HCT116 (cell line): Measurements from ENCODE around the gene GDI1. TPM values are rescaled to one million over a fixed set of nuclear protein-coding genes. Genes with fewer than 3 reads are reported as not detected.

Source experiments
- ATAC-seq: fragments of 200-7000 bp; cut with Tn5 transposase; 2 replicates; pipeline ENCODE4 v1.9.1; 2020; ENCODE audit warnings: mild to moderate bottlenecking, moderate library complexity
- BruUV-seq: library from RNA; stranded (reverse); fragments of 400-500 nt; replicated peaks from 2 replicates; lab custom pipeline; 2021; lab: Mats Ljungman, UMichigan
- CTCF ChIA-PET: fragments of 300-600 bp; sonication (Branson Sonifier 250); formaldehyde crosslinking; loops from one replicate; lab custom pipeline; 2021; ENCODE audit warnings: antibody characterized with exemption; lab: Charles Lee
- POLR2A ChIA-PET: fragments of 300-600, 350-600 bp; sonication (Branson Sonifier 250); formaldehyde crosslinking; loops from one replicate; lab custom pipeline; 2021; ENCODE audit warnings: antibody characterized with exemption; lab: Charles Lee
- RAD21 ChIA-PET, 2 experiments: fragments of 300-600 bp; sonication (Branson Sonifier 250); formaldehyde crosslinking; loops; one replicate each; lab custom pipeline; 2023; ENCODE audit warnings: low total read pairs in 2 of 2; ENCODE audit not compliant: uncharacterized antibody in 2 of 2, unreplicated experiment in 2 of 2, low non-redundant PET in 1 of 2; lab: Charles Lee
- DNase-seq: peaks from one replicate; pipeline ENCODE4 v3.0.0-alpha.2; 2010; ENCODE audit warnings: low read depth, low spot score
- H2AFZ ChIP-seq: fragments of 200-600 bp; shearing (Covaris generic), sonication (generic); 2 replicates; pipeline ENCODE4 v1.6.1; 2017; ENCODE audit warnings: low read depth, mixed run types, mixed read lengths, antibody characterized with exemption, low read length; ENCODE audit not compliant: poor library complexity, severe bottlenecking
- H3K27ac ChIP-seq: 2 replicates; pipeline ENCODE4 v1.5.1; 2012; ENCODE audit warnings: low read depth, low read length
- H3K27me3 ChIP-seq: fragments of 200-600 bp; sonication (generic); 2 replicates; pipeline ENCODE4 v1.6.1; 2016; ENCODE audit warnings: mixed run types, low read length, mixed read lengths; ENCODE audit not compliant: insufficient read depth
- H3K36me3 ChIP-seq, 2 experiments: fragments of 200-500 bp in 1 of 2; fragments of 200-600 bp in 1 of 2; sonication (Bioruptor generic) in 1 of 2; sonication (generic) in 1 of 2; 2 replicates each; pipeline versions ENCODE4 v1.5.1 to v1.6.1; 2014 to 2016; ENCODE audit warnings: low read length in 2 of 2, inconsistent platforms in 1 of 2, mixed read lengths in 1 of 2, mixed run types in 1 of 2; ENCODE audit not compliant: insufficient read depth in 2 of 2, control insufficient read depth in 1 of 2
- H3K4me1 ChIP-seq, 2 experiments: fragments of 200-600 bp in 1 of 2; sonication (generic) in 1 of 2; 2 replicates each; pipeline versions ENCODE4 v1.5.1 to v1.6.1; 2012 to 2017; ENCODE audit warnings: low read length in 2 of 2, inconsistent platforms in 1 of 2, mild to moderate bottlenecking in 1 of 2, mixed read lengths in 1 of 2, mixed run types in 1 of 2, moderate library complexity in 1 of 2; ENCODE audit not compliant: insufficient read depth in 2 of 2, control insufficient read depth in 1 of 2
- H3K4me2 ChIP-seq: fragments of 200-600 bp; sonication (generic); 2 replicates; pipeline ENCODE4 v1.6.1; 2017; ENCODE audit warnings: mixed run types, low read length, mixed read lengths
- H3K4me3 ChIP-seq, 2 experiments: fragments of 200-600 bp in 1 of 2; sonication (generic) in 1 of 2; replicated peaks in 1 of 2; 2 replicates each; pipeline ENCODE4 v1.5.1; 2011 to 2016; ENCODE audit warnings: low read length in 2 of 2, control low read depth in 1 of 2, low read depth in 1 of 2, mild to moderate bottlenecking in 1 of 2, mixed read lengths in 1 of 2, mixed run types in 1 of 2
- H3K79me2 ChIP-seq: fragments of 200-600 bp; sonication (generic); 2 replicates; pipeline ENCODE4 v1.6.1; 2017; ENCODE audit warnings: mild to moderate bottlenecking, mixed run types, low read length, moderate library complexity, mixed read lengths; ENCODE audit not compliant: insufficient read depth
- H3K9ac ChIP-seq: fragments of 200-600 bp; sonication (generic); 2 replicates; pipeline ENCODE4 v1.6.1; 2016; ENCODE audit warnings: low read length, mixed read lengths
- H3K9me2 ChIP-seq: fragments of 200-600 bp; sonication (generic), shearing (Covaris generic); 2 replicates; pipeline ENCODE4 v1.6.1; 2017; ENCODE audit warnings: mixed run types, mild to moderate bottlenecking, moderate library complexity; ENCODE audit not compliant: insufficient read depth
- H3K9me3 ChIP-seq, 2 experiments: fragments of 200-500 bp in 1 of 2; fragments of 200-600 bp in 1 of 2; sonication (Bioruptor generic) in 1 of 2; sonication (generic) in 1 of 2; 2 replicates each; pipeline ENCODE4 v1.6.1; 2014 to 2017; ENCODE audit warnings: low read length in 2 of 2, mixed read lengths in 2 of 2, inconsistent platforms in 1 of 2, low read depth in 1 of 2, mild to moderate bottlenecking in 1 of 2, mixed run types in 1 of 2, moderate library complexity in 1 of 2; ENCODE audit not compliant: control insufficient read depth in 1 of 2, insufficient read depth in 1 of 2
- H4K20me1 ChIP-seq: fragments of 200-600 bp; sonication (generic), shearing (Covaris generic); 2 replicates; pipeline ENCODE4 v1.6.1; 2017; ENCODE audit warnings: mixed run types, mild to moderate bottlenecking, moderate library complexity; ENCODE audit not compliant: insufficient read depth
- CBX3 ChIP-seq: IDR thresholded peaks from 2 replicates; pipeline ENCODE4 v1.6.1; 2012; ENCODE audit warnings: low read depth
- CEBPB ChIP-seq: IDR thresholded peaks from 2 replicates; pipeline ENCODE4 v1.6.1; 2012; ENCODE audit warnings: low read depth
- ELF1 ChIP-seq: IDR thresholded peaks from 2 replicates; pipeline ENCODE4 v1.6.1; 2012; ENCODE audit warnings: low read depth, borderline replicate concordance
- EZH2 ChIP-seq: fragments of 200-600 bp; sonication (generic); IDR thresholded peaks from 2 replicates; pipeline ENCODE4 v1.6.1; 2017; ENCODE audit warnings: antibody characterized with exemption, mixed run types
- JUND ChIP-seq: IDR thresholded peaks from 2 replicates; pipeline ENCODE4 v1.6.1; 2012
- POLR2A ChIP-seq: IDR thresholded peaks from 2 replicates; pipeline ENCODE4 v1.7.0; 2011; ENCODE audit warnings: borderline replicate concordance; ENCODE audit not compliant: insufficient read depth, insufficient read length; ENCODE audit errors: extremely low read depth
- POLR2AphosphoS5 ChIP-seq: IDR thresholded peaks from 2 replicates; pipeline ENCODE4 v1.6.1; 2011; ENCODE audit warnings: mild to moderate bottlenecking, low read depth, low read length, moderate library complexity
- SIN3A ChIP-seq: IDR thresholded peaks from 2 replicates; pipeline ENCODE4 v1.6.1; 2012; ENCODE audit warnings: low read depth
- SP1 ChIP-seq: IDR thresholded peaks from 2 replicates; pipeline ENCODE4 v1.6.1; 2012; ENCODE audit warnings: low read depth
- SRF ChIP-seq: IDR thresholded peaks from 2 replicates; pipeline ENCODE4 v1.6.1; 2012; ENCODE audit warnings: low read depth
- TCF7L2 ChIP-seq: IDR thresholded peaks from 2 replicates; pipeline ENCODE4 v1.7.0; 2011; ENCODE audit warnings: borderline replicate concordance, inconsistent platforms; ENCODE audit not compliant: insufficient read depth, insufficient read length; ENCODE audit errors: extremely low read depth
- YY1 ChIP-seq: IDR thresholded peaks from 2 replicates; pipeline ENCODE4 v1.6.1; 2011; ENCODE audit warnings: low read length, low read depth, moderate library complexity, mild to moderate bottlenecking; ENCODE audit not compliant: insufficient replicate concordance; ENCODE audit errors: extremely low read depth
- ZNF274 ChIP-seq: fragments of 200-500 bp; sonication (Bioruptor generic); IDR thresholded peaks from 2 replicates; pipeline ENCODE4 v1.6.1; 2014; ENCODE audit warnings: mild to moderate bottlenecking, low read depth, low read length, inconsistent platforms
- intact Hi-C: fragments of 100-400 bp; cut with micrococcal nuclease; formaldehyde crosslinking; loops from 2 replicates; pipeline ENCODE4 v1.10.0; 2022
- total RNA-seq: library from RNA; stranded (reverse); gene quantifications from one replicate; pipeline ENCODE4 v1.2.1, GENCODE V29; 2021; ENCODE audit not compliant: unreplicated experiment
- TF ChIP-seq, protein P1 (sequence below): IDR thresholded peaks from 2 replicates; pipeline ENCODE4 v1.6.1; 2012
- TF ChIP-seq, protein P2 (sequence below), 3 experiments: fragments of 200-600 bp in 1 of 3; sonication (generic) in 1 of 3; IDR thresholded peaks in 2 of 3; conservative IDR thresholded peaks in 1 of 3; 2 replicates each; pipeline ENCODE4 v1.5.1; 2012 to 2017; ENCODE audit warnings: low read depth in 2 of 3, low read length in 2 of 3, antibody characterized with exemption in 1 of 3, borderline replicate concordance in 1 of 3, control low read depth in 1 of 3, mild to moderate bottlenecking in 1 of 3, mixed read lengths in 1 of 3, mixed run types in 1 of 3, moderate library complexity in 1 of 3; ENCODE audit not compliant: insufficient read depth in 1 of 3

Gene GDI1
- total RNA-seq, 1 experiment from 2014 or later: 122 TPM

DNA sequence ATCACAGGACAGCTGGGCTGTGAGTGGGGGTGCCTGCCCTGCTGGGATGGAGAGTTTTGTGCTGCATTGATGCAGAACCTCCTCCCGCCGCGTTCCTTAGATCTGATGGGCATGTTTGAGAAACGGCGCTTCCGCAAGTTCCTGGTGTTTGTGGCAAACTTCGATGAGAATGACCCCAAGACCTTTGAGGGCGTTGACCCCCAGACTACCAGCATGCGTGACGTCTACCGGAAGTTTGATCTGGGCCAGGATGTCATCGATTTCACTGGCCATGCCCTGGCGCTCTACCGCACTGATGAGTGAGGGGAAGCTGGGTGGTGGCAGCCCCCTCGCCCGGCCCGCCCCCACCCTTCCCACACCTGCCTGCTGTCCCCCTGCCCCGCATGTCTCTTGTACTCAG lies 2.9 kb downstream of the GDI1 start:
- intact Hi-C loops: loop anchor here (5.0 kb wide), 1 partner anchor 37 kb away; the partner anchor contains the start of gene LAGE3
- Histone ChIP-seq H3K4me1 (peaks cover 5 to 25% of the 10 kb centered on the region in 2 experiments; a peak in 2 of 4 replicates), H3K27ac (no peak overlapping the region), H3K4me3 (no peak overlapping the region), H3K9ac (no peak overlapping the region), H3K4me2 (no peak overlapping the region), H2AFZ (no peak overlapping the region), H3K9me3 (no peaks in the 10 kb centered on the region), H3K79me2 (peaks cover 34% of the 10 kb centered on the region), H4K20me1 (no peaks in the 10 kb centered on the region), H3K36me3 (no peaks in the 10 kb centered on the region; a peak in 1 of 4 replicates), H3K27me3 (no peaks in the 10 kb centered on the region), H3K9me2 (no peaks in the 10 kb centered on the region)
- BruUV-seq: no TSS peak
- TF ChIP-seq YY1: no peak
- no peak for TF ChIP-seq CBX3
- no peak for TF ChIP-seq SP1
- no peak for TF ChIP-seq CEBPB
- TF ChIP-seq, protein P1, sequence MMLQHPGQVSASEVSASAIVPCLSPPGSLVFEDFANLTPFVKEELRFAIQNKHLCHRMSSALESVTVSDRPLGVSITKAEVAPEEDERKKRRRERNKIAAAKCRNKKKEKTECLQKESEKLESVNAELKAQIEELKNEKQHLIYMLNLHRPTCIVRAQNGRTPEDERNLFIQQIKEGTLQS: no peak
- no peak for TF ChIP-seq ELF1
- no peak for TF ChIP-seq POLR2AphosphoS5
- no peak for TF ChIP-seq JUND
- no peak for TF ChIP-seq SIN3A
- TF ChIP-seq EZH2: no peak
- no peak for TF ChIP-seq POLR2A
- TF ChIP-seq, protein P2, sequence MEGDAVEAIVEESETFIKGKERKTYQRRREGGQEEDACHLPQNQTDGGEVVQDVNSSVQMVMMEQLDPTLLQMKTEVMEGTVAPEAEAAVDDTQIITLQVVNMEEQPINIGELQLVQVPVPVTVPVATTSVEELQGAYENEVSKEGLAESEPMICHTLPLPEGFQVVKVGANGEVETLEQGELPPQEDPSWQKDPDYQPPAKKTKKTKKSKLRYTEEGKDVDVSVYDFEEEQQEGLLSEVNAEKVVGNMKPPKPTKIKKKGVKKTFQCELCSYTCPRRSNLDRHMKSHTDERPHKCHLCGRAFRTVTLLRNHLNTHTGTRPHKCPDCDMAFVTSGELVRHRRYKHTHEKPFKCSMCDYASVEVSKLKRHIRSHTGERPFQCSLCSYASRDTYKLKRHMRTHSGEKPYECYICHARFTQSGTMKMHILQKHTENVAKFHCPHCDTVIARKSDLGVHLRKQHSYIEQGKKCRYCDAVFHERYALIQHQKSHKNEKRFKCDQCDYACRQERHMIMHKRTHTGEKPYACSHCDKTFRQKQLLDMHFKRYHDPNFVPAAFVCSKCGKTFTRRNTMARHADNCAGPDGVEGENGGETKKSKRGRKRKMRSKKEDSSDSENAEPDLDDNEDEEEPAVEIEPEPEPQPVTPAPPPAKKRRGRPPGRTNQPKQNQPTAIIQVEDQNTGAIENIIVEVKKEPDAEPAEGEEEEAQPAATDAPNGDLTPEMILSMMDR (IDR thresholded peaks at IDR 0.05 in 2 of 3, conservative IDR thresholded peaks at IDR 0.05 in 1 of 3; ENCODE audit: borderline replicate concordance in 1 of 3, insufficient read depth in 1 of 3, low read depth in 2 of 3, low read length in 2 of 3): no peak
- no peak for TF ChIP-seq SRF
- TF ChIP-seq TCF7L2: no peak
- TF ChIP-seq ZNF274: no peak
- DNase-seq (no peak), ATAC-seq (no peak)
- RAD21 ChIA-PET: interaction anchor here in 1 of 2 experiments (0.7 kb wide), 1 partner anchor 35 kb away, joined by 3 read pairs; no protein-coding TSS in a partner anchor
- POLR2A ChIA-PET: interaction anchor here (1.1 kb wide), 1 partner anchor 30 kb away, joined by 3 read pairs; no protein-coding TSS in a partner anchor
- CTCF ChIA-PET: no interaction called here
